HG03025 (cell line): ENCODE data around the gene VAV1.
"Not testable (repeated sequence)": the region's sequence is repeated elsewhere in the genome, so short reads cannot be mapped to it uniquely, and the experiment has no call there.

Source experiments
- ATAC-seq: cut with Tn5 transposase; IDR thresholded peaks from one replicate; pipeline ENCODE4 v1.9.1; 2021; ENCODE audit warnings: mild to moderate bottlenecking, moderate library complexity; ENCODE audit not compliant: unreplicated experiment, low FRiP score

Gene VAV1

GRCh38 chr19:6779206-6779605 lies 6.7 kb downstream of the VAV1 start:
- no peak for ATAC-seq

DNA sequence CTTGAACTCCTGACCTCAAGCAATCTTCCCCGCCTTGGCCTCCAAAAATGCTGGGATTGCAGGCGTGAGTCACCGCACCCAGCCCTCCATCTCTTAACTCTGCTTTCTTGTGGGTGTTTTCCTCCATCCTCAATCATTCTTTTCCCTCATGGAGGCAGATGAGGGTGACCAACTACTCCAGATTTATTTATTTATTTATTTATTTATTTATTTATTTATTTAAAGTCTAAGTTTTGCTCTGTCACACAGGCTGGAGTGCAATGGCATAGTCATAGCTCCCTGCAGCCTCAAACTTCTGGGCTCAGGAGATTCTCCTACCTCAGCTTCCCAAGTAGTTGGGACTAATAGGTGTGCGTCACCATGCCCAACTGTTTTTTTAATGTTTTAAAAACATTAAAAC lies 14.9 kb downstream of the VAV1 start:
- ATAC-seq = no peak

DNA sequence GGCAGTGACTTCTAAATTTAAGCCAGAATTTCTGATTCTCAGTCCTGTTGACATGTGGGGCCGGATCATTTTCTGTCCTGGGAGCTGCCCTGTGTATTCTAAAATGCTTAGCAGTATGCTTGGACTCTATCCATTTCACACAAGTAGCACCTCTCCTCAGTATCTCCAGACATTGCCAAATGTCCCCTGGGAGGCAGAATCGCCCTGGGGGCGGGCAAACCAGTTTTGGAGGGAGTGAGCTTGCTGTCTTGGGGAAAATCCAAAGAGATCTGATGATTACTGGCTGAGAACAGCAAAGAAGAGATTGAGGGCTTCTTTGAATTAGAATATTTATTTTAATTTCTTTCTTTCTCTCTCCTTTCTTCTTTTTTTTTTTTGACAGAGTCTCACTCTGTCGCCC lies 16.4 kb downstream of the VAV1 start:
- no peak for ATAC-seq

GRCh38 chr19:6790194-6791128 lies 18.0 kb downstream of the VAV1 start:
- no peak for ATAC-seq

DNA sequence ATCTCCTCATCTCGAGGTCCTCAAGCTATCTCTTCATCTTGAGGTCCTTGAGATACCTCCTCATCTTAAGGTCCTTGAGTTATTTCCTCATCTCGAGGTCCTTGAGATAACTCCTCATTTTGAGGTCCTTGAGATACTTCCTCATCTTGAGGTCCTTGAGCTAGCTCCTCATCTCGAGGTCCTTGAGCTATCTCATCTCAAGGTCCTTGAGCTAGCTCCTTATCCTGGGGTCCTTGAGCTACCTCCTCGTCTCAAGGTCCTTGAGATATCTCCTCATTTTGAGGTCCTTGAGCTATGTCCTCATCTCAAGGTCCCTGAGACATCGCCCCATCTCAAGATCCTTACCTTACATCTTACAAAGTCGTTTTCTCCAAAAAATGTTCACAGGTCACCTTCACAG lies 18.7 kb downstream of the VAV1 start:
- no peak for ATAC-seq

DNA sequence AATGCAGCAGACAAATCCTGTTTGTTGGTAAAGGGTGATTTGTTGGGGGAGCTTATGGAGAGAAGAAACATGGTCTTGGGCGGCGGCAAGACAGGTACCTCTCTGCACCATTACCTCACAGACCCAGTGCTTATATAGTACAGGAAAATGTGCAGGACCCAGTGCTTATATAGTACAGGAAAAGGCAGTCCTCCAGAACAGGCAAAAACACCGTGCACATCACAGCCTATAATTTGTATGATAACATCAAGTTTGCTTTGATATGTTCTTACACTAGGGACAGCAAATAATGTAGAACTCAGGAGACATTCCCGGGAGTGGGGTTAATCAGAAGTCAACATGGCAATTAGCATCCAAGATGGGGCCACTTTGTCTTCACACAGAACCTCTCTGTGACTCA lies 20.9 kb downstream of the VAV1 start:
- ATAC-seq = no peak

DNA sequence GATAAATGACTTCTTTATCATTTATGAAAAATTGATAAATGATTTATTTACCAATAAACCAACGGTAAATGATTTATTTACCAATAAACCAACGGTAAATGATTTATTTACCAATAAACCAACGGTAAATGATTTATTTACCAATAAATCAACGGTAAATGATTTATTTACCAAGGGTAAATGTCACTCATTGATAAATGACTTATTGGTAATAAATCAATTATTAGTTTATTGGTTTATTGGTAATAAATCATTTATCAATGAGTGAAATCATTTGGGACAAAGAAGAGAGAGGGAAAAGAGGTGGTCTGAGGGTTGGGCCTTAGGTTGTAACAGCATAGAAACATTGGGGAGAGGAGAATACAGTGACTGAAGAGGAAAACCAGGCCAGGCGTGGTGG lies 21.5 kb downstream of the VAV1 start:
- ATAC-seq = no peak

- no peak for ATAC-seq
Measured at GRCh38 chr19:6794686-6795431, 22.4 kb downstream of the VAV1 start.

DNA sequence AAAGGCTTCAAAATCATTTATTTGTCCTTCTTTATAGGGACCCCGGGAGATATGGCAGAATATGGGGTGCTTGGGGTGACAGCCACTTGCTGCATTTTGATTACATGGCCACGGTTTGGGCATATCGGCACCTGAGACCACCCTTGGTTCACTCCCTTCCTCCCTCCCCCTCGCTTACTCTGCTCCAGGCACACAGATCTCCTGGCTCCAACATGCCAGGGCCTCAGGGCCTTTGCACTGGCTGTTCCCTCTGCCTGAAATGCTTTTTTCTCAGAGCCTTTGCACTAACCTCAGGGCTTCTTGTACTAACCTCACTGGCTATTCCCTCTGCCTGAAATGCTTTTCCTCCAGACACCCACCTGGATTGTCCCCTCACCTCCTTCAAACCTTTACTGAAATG lies 23.8 kb downstream of the VAV1 start:
- ATAC-seq = no peak

GRCh38 chr19:6797646-6798045 lies 25.1 kb downstream of the VAV1 start:
- no peak for ATAC-seq

- not testable (repeated sequence) for ATAC-seq
Measured at GRCh38 chr19:6800160-6800790, 27.8 kb downstream of the VAV1 start.

DNA sequence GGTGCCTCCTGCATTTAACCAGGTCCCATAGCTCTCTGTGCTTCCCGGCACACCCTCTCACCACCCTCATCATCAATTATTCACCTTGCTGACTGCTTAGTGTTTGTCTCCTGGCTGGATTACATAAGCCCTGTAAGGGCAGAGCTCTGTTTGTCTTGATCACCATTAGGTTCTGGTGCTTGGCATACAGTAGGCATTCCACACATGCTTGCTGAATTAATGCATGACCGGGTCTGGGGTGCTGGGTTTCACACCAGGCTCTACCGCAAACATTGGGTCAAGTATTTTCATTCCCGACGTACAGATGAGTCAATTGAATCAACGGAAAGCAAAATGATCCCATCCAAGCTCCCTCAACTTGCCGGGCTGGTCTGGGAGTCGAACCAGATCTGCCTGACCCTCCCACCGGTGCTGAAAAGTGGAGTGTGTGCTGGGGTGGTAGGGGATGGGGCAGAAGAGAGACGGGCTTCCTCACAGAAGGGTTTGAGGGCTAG lies 28.5 kb downstream of the VAV1 start:
- no peak for ATAC-seq

GRCh38 chr19:6801485-6802086 lies 29.1 kb downstream of the VAV1 start:
- no peak for ATAC-seq

- ATAC-seq = no peak
Measured at GRCh38 chr19:6802336-6803035, 30.0 kb downstream of the VAV1 start.

DNA sequence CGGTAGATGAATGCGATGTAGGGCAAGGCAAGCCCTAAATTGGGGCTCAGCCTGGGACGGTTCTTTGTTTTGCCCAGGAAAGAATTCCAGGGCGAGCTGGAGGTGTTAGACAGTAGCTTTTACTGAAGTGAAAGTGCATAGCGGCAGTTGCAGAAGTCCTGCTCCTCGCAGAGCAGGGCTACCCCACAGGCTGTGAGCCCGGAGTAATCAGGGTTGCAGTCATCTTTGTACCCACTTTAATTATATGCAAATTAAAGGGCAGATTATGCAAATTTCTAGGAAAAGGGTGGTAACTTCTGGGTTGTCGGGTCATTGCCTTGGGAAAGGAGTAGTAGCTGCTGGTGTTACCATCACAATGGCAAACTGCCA lies 30.5 kb downstream of the VAV1 start:
- no peak for ATAC-seq

GRCh38 chr19:6806488-6806887 lies 34.0 kb downstream of the VAV1 start:
- no peak for ATAC-seq

- ATAC-seq = no peak
Measured at GRCh38 chr19:6807291-6807690, 34.8 kb downstream of the VAV1 start.

DNA sequence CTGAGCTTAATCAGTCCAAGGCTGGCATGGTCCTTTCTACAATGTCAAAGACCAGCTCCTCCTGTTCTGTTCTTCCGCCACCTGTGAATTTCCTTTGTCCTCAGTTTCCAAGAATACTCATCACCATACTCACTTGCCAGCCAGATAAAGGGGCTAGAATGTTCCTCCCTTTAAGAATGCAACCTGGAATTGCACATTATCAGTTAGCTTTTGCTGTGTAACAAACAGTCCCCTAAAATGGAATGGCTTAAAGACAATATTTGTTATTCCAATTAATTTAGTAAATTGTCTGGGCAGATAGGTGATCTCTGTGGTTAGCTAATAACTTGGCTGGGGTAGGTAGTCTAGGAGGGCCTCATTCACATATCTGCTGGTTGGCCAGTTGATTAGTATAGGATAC lies 36.0 kb downstream of the VAV1 start:
- ATAC-seq = no peak

- ATAC-seq = no peak
Measured at GRCh38 chr19:6809262-6809661, 36.8 kb downstream of the VAV1 start.

GRCh38 chr19:6811378-6811777 lies 38.9 kb downstream of the VAV1 start:
- ATAC-seq = no peak
